GM18867 (cell line): Measurements from ENCODE around the gene GALNT10.

Experiments
- ATAC-seq: cut with Tn5 transposase; IDR thresholded peaks from one replicate; pipeline ENCODE4 v1.9.1; 2021; ENCODE audit warnings: mild to moderate bottlenecking, moderate library complexity; ENCODE audit not compliant: unreplicated experiment

The GALNT10 gene

GRCh38 chr5:154176181-154176580, 14.4 kb upstream of the GALNT10 start:
- no peak for ATAC-seq

GRCh38 chr5:154178661-154179060, 11.9 kb upstream of the GALNT10 start:
- ATAC-seq: no peak

GRCh38 chr5:154179846-154180710, 10.5 kb upstream of the GALNT10 start:
- peak; percentile 88 for ATAC-seq

- no peak for ATAC-seq
These were observed 9.4 kb upstream of the GALNT10 start for GRCh38 chr5:154181161-154181560.

GRCh38 chr5:154189256-154189818, 1.2 kb upstream of the GALNT10 start:
- no peak for ATAC-seq

- ATAC-seq: peak; percentile 79
These were observed 526 bp upstream of the GALNT10 start for GRCh38 chr5:154189819-154190594.

GRCh38 chr5:154191467-154192261, 1.1 kb downstream of the GALNT10 start:
- no peak for ATAC-seq

- no peak for ATAC-seq
These were observed 2.8 kb downstream of the GALNT10 start for GRCh38 chr5:154193283-154193682.

- ATAC-seq: no peak
These were observed 3.2 kb downstream of the GALNT10 start for GRCh38 chr5:154193701-154194121.

GRCh38 chr5:154194345-154195329, 4.1 kb downstream of the GALNT10 start:
- ATAC-seq: no peak

- ATAC-seq: no peak
These were observed 5.7 kb downstream of the GALNT10 start for GRCh38 chr5:154196281-154196680.

GRCh38 chr5:154196955-154197652, 6.6 kb downstream of the GALNT10 start:
- peak; percentile 41 for ATAC-seq

GRCh38 chr5:154197801-154198491, 7.4 kb downstream of the GALNT10 start:
- ATAC-seq: no peak

GRCh38 chr5:154198611-154199230, 8.2 kb downstream of the GALNT10 start:
- no peak for ATAC-seq

- no peak for ATAC-seq
These were observed 8.7 kb downstream of the GALNT10 start for GRCh38 chr5:154199263-154199662.

GRCh38 chr5:154199671-154200220, 9.2 kb downstream of the GALNT10 start:
- no peak for ATAC-seq

- ATAC-seq: no peak
These were observed 9.7 kb downstream of the GALNT10 start for GRCh38 chr5:154200221-154200620.
